NCI-H1436 treated with DMSO at 0.1 percent for 48 hours (cell line): ENCODE results near the gene RPS25.
"Not testable (repeated sequence)": the region's sequence is repeated elsewhere in the genome, so short reads cannot be mapped to it uniquely, and the experiment has no call there.

ENCODE experiments used
- DNase-seq: peaks from one replicate; lab custom pipeline; 2025; lab: John Stamatoyannopoulos, UW

RPS25 gene

DNA sequence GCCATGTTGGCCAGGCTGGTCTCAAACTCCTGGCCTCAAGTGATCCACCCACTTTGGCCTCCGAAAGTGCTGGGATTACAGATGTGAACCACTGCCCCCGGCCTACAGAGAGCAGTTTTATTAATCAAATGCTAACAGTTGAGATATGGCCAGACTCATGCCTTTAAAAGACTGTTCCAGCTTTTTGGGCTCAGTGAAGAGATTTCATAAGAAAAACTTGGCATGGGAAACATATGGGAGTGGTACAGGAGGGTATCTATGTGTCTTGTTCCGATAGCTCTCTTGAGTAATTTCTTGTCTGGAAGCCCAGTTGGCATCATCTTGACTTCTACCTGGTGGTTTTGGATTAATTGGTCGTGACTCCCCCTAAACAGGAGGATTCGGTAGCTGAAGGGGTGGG is 20.7 kb upstream of the RPS25 start:
- DNase-seq = no peak

DNA sequence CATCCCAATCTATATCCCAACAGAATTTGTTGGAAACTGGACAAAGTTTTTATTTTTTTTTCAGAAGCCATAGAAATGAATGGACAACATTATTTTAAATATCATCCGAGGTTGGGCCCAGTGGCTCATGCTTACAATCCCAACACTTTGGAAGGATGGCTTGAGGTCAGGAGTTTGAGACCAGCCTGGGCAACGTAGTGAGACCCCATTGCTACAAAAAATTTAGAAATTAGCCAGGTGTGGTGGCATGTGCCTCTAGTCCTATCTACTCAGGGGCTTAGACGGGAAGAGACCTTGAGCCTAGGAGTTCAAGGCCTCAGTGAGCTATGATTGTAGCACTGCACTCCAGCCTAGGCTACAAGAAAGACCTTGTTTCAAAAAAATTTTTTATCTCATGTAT is 16.7 kb upstream of the RPS25 start:
- no peak for DNase-seq

DNA sequence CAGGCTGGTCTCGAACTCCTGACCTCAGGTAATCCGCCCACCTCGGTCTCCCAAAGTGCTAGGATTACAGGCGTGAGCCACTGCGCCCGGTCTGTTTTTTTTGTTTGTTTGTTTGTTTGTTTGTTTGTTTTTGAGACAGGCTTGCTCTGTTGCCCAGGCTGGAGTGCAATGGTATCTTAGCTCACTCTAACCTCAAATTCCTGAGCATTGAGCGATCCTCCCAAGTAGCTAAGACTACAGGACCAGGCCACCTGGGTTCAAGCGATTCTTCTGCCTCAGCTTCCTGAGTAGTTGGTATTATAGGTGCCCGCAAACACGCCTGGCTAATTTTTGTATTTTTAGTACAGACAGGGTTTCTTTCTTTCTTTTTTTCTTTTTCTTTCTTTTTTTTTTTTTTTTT is 15.3 kb upstream of the RPS25 start:
- not testable (repeated sequence) for DNase-seq

DNA sequence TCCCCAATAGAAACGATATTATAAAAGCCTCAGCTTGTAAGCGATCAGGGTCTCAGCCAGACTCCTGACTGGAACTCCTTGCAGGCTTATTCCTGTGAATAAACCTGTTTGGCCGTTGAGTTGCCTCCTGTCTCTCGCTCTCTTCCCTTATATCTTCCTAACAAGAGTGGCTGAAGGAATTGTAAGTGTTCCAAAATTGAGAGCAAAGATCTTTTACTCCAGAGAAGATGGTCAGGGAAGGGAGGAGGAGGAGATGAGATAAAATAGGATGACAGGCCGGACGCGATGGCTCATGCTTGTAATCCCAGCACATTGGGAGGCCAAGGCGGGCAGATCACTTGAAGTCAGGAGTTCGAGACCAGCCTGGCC is 13.8 kb upstream of the RPS25 start:
- no peak for DNase-seq

DNA sequence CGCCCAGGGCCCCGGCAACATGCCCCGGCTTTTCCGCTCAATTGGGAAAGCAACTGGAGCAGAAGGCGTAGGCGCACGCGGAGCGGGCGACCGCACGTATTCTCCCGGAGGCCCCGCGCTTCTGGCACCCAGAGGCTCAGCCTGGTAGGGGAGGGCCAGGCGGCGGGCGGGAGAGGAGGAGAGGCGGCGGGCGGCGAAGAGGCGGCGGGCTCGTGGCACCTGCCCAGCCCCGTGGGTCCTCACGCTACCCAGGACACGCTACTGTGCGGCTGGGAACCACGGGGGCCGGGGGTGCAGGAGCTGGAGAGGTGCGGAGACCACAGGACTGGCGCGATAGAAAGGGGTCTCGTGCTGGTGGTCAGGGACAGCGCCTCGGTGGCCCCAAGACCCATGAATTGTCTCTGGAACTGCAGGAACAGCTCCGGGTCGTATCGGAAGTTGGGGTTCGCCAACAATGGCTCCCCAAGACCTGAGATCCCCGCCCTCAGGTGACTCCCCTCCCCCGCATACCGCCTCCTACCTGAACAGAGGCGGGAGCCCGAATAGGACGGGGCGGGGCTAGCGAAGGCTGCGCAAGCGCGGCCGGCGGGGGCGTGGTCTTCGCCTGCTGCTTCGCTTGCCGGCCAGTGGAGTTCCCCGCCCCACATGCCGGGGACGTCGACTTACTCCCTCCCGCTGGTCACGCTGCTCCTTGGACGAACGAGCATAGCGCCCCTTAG is 12.3 kb upstream of the RPS25 start, which contains the start of gene SLC37A4:
SLC37A4 (minus strand) TSS at position 549 of the 719 bp plus-strand sequence.
- peak; percentile 79 for DNase-seq

DNA sequence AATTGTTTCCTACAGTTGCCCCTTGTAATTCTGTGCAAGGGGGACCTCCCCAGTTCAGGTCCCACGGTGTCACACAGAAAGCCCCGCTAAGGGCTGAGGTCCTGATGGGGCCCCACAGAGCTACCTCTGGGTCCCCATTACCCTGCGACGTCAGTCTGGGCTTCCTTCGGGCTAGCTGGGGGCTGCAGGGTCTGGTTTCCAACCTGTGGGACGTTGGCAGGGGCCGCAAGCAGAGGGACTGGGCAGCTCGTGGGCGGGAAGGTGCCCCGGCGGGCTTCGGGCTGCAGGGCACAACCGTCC is 11.8 kb upstream of the RPS25 start:
- no peak for DNase-seq

DNA sequence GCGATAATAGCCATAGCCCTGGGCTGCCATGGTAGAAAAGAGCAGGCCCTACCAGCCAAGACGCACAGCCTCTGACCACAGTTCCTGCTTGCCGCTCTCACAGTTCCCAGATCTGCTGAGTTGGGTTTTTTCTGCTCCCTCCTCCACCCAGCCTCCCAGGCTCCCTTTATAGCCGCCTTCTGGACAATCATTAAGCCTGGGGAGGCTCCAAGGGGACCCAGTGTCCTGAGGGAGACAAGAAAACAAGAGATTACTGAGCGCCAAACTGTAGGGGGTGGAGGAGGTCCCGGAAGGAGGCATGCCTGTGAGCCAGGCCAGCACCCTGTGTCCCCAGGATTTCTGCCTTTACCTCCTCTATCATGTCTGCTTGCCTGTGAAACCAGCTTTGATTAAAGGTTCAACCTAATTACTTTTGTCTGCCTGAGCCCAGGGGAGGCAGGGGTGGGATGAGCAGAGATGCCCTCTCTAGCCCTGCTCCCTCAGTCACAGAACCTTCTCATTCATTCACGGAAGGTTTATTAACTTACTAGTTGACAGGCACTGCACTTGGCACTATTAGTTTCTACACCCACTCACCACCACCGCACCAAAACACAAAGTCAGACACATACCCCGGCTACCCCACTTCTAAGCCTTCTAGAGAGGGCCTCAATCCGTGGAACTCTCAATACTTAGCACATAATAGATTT is 11.3 kb upstream of the RPS25 start:
- DNase-seq = no peak

DNA sequence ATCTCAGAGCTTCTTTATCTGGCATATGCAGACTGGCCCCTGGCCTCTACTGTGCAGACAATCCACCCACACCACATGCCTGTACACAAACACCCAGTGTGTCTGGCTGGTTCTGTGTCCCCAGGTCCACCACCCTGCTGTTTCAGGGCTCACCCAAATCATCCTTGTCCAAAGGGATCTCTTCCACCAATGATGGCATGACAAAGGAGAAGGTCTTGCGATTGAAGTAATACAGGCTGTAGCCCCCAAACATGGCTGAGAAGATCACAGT is 10.9 kb upstream of the RPS25 start:
- no peak for DNase-seq

DNA sequence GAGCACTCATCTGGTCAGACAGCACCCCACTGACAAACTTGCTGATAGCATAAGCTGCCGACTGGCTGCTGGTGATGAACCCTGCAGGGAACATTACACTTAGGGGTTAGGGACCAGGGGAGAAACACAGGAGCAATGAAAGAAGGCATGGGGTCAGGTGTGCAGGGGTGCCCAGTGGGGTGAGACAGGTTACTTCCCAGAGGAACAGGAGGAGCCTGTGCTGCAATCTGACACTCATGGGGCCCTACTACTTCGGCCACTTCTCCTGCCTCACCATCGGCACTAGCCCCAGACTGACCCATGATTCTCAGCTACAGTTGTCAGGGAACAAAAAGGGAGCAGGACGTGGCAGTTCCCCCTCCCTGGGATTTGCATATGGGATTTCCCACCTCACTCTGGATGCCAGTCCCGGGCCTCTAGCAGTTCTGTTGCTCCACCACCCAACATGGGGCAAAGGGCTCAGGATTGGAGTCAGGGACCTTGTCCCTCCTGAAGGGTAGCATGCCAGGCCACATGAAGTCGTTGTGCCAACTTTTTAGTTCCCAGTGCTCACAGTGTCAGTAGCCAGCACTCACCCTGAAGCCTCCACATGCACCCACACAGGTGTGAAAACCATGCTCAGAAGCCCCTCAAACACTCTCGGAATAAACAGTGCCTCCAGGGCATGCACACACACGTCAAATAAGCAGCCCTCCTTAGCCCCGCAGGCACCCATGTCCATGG is 10.4 kb upstream of the RPS25 start:
- DNase-seq = no peak

DNA sequence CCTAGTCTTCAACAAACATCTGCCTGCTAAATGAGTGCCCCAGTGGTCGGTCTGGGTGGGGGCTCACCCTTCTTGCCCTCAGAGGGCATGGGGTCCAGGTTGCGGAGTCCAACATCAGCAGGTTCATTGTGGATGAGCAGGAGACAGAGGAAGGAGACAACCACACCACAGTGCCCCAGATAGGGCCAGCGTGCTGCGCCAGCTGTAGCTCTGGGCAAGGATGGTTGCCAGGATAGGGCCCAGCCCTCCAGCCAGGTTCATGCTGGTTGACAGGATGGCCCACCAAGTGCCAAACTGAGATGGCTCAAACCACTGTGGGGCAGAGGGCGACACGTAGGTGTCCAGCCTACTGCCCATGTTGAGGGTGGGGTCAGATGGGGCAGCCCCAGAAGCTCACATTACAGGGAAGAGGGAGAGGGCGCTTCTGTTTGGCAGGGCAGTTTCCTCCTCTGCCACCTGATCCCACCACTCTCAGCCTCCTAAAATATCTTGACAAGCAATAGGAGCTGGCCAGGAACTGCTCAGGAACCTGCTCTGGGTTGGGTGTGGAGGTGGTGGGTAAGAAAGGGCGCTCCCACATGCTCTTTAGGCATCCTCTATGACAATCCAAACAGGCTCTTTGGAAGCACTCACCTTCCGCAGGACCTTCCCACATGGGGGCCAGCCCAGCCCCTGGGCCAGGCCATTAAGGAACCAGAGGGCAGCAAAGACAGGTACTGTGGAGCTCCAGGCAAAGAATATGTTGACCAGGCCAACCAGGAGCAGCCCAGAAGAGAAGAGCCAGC is 9.6 kb upstream of the RPS25 start:
- no peak for DNase-seq

DNA sequence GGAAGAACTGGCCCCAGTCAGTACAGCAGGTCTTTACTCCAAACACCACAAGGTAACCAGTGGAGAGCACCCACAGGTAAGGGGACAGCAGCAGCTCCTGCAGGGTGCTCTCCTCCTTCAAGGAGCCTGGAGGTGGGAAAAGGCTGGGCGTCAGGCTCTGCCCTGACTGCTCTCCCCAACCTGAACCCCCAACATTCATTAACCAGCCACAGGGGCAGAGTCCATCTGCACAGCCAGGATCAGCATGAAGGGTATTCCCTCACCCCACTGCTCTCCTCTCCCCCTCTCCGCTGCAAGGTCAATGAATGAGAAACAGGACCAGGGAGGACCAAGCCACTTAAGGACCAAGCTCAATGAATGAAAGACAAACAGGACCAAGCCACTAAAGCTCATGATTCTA is 8.8 kb upstream of the RPS25 start:
- DNase-seq = no peak

DNA sequence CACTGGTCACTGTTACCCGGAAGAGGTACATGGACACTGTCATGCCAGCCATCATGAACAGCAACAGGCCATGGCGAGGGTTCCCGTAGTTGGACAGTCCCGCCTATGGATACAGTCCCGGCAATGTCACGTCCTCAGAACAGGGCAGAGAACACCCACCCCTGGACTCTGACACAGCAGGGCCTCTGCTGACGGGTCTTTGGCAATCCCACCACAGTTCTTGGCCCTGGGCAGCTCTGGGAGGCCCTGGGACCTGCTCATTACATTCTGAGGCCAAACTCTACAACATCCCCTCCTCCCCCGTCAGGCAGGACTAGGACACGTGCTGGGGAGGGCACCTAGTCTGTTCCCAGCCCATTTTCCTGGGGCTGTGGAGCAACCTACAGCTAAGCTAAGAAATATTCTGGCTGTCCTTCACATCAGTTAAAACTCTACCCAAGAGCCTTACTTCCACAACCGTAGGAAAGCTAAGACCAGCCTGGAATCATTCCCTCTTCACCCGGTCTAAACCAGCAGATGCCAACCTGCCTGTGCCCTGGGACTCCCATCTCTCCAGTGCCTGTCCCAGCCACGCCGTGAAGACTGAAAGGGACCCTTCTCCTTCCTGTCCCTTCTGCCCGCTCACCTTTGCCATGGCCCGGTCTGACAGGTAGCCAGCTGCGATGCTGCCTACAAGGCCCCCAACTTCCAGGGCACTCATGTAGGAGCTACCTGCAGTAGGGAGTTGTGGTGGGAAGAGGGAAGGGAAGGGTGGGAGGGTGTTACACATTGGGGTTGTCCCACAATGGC is 8.0 kb upstream of the RPS25 start:
- DNase-seq = no peak

DNA sequence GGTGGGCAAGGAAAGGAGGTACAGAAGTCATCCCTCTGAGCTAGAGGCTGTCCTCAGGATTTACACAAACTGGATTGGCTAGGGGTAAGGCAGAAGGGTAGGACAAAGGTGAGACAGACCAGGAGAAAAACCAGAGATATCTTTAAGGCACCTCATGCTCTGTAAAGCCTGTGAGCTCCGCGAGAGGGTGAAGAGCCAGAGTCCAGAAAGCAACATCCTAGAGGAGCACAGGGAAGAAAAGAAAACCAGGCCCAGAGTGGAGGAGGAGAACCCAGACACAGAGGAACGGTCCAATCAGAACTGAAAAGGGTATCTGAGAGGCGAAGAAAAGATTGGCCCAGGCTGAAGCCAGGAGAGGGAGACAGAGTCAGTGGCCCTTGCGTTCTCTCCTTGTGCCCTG is 7.4 kb upstream of the RPS25 start:
- DNase-seq = no peak

DNA sequence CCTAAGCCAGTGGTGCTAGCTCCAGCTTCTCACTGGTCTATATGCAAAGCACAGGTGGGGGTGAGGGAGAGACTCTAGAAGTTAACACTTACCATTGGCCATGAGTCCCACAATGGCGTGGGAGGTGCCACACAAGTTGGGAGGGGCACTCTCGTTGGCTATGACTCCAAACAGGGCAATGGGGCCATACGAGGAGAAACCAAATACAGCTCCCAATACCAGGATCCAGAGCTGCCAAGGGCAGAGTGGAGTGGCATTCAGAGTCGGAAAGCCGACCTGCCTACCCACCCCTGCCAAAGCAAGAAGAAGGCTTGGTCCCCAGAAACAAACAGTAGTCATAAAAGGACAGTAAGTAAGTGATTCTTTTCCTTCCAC is 6.9 kb upstream of the RPS25 start:
- no peak for DNase-seq

DNA sequence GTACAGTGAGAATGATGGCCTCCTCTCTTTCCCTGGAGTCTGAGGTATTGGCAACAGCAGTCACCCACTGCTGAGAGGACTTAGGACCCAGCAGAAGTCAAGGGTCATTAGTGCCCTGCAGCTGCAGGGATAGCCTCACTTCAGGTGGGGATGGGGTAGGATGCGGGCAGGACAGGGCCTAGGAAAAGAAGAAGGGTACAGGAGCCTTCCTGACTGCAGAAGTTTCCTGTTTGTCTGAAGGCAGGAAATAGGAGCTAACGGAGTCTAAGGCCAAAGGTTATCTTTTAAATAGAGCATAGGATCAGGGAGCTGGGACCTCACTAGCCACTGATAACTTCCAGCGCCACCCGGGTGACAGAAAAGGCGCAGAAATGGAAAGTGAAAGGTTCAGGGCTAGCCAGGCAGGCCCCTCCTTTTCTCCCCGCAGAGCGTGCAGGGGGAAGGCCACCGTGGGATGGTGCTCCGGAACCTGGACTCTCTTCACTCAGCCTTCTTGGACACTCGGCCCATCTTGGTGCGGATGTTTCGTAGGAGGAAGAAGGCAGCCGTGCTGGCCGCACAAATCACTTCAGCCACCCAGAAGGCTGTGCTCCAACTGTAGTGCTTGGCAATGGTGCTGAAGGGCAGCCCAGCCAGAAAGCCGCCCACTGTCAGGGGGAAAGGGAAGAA is 6.4 kb upstream of the RPS25 start:
- no peak for DNase-seq

DNA sequence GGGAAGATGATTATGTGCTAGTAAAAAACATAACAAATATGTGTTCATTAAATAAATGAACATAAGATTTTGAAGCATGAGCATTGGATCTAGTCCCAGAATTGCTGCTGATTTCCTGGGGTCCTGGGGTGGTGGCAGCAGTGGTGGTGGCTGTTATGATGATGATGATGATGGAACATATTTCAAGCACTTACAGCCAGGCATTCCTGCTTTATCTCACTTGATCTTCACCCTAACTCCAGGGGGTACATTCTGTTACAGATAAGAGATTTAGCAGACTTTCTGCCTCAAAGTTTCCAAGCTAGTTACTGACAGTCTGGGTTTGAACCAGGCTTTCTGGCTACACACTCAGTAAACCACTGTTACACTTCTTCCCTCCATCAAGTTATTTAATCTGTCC is 5.6 kb upstream of the RPS25 start:
- no peak for DNase-seq

DNA sequence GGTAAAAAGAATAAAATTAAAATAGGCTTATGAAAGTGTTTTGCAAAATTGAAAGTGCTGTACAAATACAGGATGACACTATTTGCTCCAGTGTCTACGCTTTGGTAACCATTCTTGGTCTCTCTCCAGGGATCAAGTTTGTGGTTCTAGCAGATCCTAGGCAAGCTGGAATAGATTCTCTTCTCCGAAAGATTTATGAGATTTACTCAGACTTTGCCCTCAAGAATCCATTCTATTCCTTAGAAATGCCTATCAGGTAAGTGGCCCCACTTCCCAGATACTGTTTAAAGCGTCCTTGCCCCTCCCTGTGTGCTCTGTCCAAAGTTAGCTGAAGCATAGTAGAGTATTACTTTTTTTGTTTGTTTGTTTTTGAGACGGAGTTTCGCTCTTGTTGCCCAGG is 3.5 kb upstream of the RPS25 start:
- DNase-seq = no peak

DNA sequence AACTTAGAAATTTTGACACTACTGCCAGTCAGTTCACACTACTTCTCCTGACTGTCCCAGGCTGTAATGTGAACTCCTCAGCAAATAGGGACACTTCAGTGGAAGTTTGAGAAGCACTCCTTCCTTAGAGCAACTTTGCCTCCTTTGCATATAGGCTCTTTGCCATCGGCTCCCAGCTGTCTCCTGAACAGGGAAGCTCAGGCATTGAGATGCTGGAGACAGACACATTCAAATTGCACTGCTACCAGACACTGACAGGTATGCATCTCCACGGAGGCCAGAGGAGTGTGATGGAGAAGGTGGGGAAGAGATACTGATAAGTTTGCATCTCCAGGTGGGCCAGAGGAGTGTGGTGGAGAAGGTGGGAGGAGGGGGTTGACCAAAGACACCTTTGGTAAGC is 1.9 kb upstream of the RPS25 start:
- DNase-seq = no peak

DNA sequence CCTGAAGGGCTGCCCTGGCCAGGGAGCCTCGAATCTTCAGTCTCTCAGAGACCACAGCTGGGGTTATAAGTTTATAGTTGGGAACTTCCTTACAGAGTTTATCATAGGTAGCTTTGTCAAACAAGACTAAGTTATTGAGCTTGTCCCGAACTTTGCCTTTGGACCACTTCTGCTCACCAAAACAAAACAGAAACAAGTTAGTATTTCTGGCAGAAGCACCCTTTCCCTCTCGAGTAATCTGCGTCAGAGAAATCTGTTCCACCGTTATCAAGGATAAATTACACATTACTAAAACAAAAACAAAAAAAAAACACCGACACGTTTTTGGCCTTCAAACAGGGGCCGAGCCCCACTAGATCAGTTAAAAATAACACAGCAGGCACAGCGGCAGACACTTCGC is 766 bp downstream of the RPS25 start:
- not testable (repeated sequence) for DNase-seq

DNA sequence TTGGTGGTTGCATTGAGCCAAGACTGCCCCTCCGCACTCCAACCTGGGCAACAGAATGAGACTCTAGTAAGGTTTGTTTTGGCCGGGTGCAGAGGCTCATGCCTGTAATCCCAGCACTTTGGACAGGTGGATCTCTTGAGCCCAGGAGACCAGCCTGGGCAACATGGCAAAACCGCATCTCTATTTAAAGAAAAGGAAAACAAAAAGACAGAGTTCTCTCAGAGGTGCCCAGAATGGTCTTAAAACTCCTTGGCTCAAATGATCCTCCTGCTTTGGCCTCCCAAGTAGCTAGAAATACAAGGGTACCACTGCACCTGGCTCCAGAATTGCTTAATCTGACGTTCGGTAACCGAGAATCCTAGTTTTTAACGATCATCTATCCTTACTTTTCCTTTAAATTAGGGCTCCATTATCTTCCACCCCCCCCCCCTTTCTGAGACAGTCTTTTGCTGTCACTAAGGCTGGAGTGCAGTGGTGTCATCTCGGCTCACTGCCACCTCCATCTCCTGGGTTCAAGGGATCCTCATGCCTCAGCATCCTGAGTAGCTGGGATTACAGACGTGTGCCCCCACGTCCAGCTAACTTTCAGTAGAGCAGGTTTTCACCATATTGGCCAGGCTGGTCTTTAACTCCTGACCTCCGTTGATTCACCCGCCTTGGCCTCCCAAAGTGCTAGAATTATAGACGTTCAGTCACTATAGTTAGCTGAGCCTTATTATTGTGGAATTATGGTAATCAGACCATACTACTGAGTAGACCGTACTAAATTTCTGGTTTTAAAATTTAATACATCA is 1.7 kb downstream of the RPS25 start:
- DNase-seq = no peak
